Activated B cell treated with CpG ODN at 0.5 μM for 24 hours (primary cell): ENCODE measurements around the gene MYRIP. TPM values are rescaled to one million over a fixed set of nuclear protein-coding genes. Genes with fewer than 3 reads are reported as not detected.

ENCODE experiments used
- ATAC-seq: fragments of 200-7000 bp; cut with Tn5 transposase; one replicate; pipeline ENCODE4 v1.10.0; 2021; ENCODE audit warnings: low read depth, mild to moderate bottlenecking, moderate library complexity
- CTCF ChIA-PET: fragments of 350-600 bp; sonication (Branson Sonifier 250); formaldehyde crosslinking; loops from one replicate; lab custom pipeline; 2021; ENCODE audit warnings: antibody characterized with exemption; lab: Charles Lee
- POLR2A ChIA-PET: fragments of 350-600 bp; sonication (Branson Sonifier 250); formaldehyde crosslinking; loops from one replicate; lab custom pipeline; 2021; ENCODE audit warnings: antibody characterized with exemption; lab: Charles Lee
- DNase-seq: peaks from one replicate; pipeline ENCODE4 v3.0.0; 2022
- H3K27ac Mint-ChIP-seq: one replicate; pipeline ENCODE4 v1.8.0; 2020; ENCODE audit warnings: mixed read lengths
- H3K27me3 Mint-ChIP-seq: one replicate; pipeline ENCODE4 v1.8.0; 2021; ENCODE audit warnings: mixed read lengths
- H3K36me3 Mint-ChIP-seq: one replicate; pipeline ENCODE4 v1.8.0; 2021; ENCODE audit warnings: low read depth, mixed read lengths
- H3K4me1 Mint-ChIP-seq: one replicate; pipeline ENCODE4 v1.8.0; 2021; ENCODE audit warnings: mixed read lengths
- H3K4me3 Mint-ChIP-seq: one replicate; pipeline ENCODE4 v1.8.0; 2020; ENCODE audit warnings: mild to moderate bottlenecking, mixed read lengths
- H3K9me3 Mint-ChIP-seq: one replicate; pipeline ENCODE4 v1.8.0; 2020; ENCODE audit warnings: mixed read lengths
- intact Hi-C: fragments of 100-400 bp; cut with micrococcal nuclease; formaldehyde crosslinking; loops from one replicate; pipeline ENCODE4 v1.15.1; 2024
- total RNA-seq: library from RNA; stranded (reverse); gene quantifications from 2 replicates; pipeline ENCODE4 v1.2.3, GENCODE V29; 2022
- TF ChIP-seq, protein P1 (sequence below): fragments of 200-600 bp; IDR thresholded peaks from one replicate; pipeline ENCODE4 v1.8.0; 2022; ENCODE audit warnings: antibody characterized with exemption, mild to moderate bottlenecking

Gene MYRIP
- total RNA-seq, 1 donor from 2014 or later = 0.20 TPM

DNA sequence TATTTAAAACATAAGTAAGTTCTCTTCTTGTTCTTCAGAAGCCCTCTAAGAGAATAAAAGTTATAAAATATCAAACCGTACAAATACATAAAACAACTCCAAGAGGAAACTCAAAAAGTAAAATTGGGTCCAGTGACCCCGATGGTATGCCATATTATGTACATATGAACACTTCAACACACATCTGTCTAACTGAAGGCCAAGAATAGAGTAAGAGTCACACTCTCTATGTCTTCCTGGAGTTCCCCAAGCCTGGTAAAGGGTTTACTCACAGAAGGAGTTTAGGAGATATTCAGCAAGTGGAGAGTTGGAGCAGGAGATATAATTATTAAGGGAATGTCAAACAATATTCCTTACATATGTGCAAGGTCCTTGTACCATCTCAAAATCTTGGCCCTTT, 398.8 kb downstream of the MYRIP start:
- intact Hi-C loops = no loop called here
- Mint-ChIP-seq H3K27me3 (no peaks in the 10 kb centered on the region), H3K4me1 (no peaks in the 10 kb centered on the region), H3K4me3 (no peak overlapping the region), H3K9me3 (no peaks in the 10 kb centered on the region), H3K36me3 (no peaks in the 10 kb centered on the region), H3K27ac (no peak overlapping the region)
- TF ChIP-seq, protein P1, sequence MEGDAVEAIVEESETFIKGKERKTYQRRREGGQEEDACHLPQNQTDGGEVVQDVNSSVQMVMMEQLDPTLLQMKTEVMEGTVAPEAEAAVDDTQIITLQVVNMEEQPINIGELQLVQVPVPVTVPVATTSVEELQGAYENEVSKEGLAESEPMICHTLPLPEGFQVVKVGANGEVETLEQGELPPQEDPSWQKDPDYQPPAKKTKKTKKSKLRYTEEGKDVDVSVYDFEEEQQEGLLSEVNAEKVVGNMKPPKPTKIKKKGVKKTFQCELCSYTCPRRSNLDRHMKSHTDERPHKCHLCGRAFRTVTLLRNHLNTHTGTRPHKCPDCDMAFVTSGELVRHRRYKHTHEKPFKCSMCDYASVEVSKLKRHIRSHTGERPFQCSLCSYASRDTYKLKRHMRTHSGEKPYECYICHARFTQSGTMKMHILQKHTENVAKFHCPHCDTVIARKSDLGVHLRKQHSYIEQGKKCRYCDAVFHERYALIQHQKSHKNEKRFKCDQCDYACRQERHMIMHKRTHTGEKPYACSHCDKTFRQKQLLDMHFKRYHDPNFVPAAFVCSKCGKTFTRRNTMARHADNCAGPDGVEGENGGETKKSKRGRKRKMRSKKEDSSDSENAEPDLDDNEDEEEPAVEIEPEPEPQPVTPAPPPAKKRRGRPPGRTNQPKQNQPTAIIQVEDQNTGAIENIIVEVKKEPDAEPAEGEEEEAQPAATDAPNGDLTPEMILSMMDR = no peak
- POLR2A ChIA-PET = no interaction called here
- ATAC-seq = no peak
- DNase-seq = no peak
- CTCF ChIA-PET = no interaction called here

DNA sequence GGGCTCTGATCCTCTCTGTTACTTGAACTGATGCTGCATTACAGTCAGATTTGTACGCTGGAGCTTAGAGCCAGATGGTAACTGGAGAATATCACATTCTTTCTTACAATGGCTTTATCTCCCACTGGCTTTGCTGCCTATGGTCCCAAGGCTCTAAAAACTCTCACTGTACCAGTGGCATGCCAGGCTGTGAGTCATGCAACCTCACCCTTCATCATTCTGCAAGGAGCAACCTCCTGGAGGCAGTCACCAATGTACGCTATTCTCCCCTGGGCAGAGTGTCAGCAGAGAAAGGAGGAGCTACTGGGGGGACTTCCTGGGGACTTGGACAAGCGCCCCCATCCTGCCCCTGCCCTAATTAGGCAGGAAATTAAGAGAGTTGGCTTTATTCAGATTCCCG, 402.2 kb downstream of the MYRIP start:
- CTCF ChIA-PET = no interaction called here
- no peak overlapping the region for H3K27ac Mint-ChIP-seq
- intact Hi-C loops = no loop called here
- TF ChIP-seq, protein P1 = no peak
- H3K27me3 Mint-ChIP-seq = no peaks in the 10 kb centered on the region
- H3K4me3 Mint-ChIP-seq = no peak overlapping the region
- ATAC-seq (no peak), DNase-seq (no peak)
- H3K36me3 Mint-ChIP-seq = no peaks in the 10 kb centered on the region
- no peaks in the 10 kb centered on the region for H3K9me3 Mint-ChIP-seq
- POLR2A ChIA-PET = no interaction called here
- H3K4me1 Mint-ChIP-seq = no peaks in the 10 kb centered on the region

DNA sequence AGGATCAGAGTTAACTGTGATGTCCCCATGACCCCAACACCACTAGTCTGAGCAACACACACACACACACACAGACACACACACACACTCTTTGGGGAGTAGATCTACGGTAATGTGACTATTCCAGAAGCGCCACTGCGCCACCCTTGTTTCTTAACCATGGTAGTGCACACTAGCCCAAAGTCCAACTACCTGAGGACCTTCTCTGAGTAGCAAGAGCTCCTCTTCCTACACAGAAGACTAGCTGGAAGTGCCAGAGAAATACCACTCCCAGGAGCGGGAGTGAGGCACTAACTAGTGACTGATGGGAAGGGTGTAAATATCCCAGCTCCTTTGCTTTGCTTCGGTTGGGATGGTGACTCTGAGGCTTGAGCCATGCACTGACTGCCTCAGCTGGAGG, 404.1 kb downstream of the MYRIP start:
- H3K4me1 Mint-ChIP-seq = no peaks in the 10 kb centered on the region
- POLR2A ChIA-PET = no interaction called here
- no peaks in the 10 kb centered on the region for H3K9me3 Mint-ChIP-seq
- no peaks in the 10 kb centered on the region for H3K27me3 Mint-ChIP-seq
- no peaks in the 10 kb centered on the region for H3K36me3 Mint-ChIP-seq
- H3K4me3 Mint-ChIP-seq = no peak overlapping the region
- H3K27ac Mint-ChIP-seq = no peak overlapping the region
- TF ChIP-seq, protein P1 = no peak
- ATAC-seq (no peak), DNase-seq (no peak)
- intact Hi-C loops = no loop called here
- CTCF ChIA-PET = no interaction called here

DNA sequence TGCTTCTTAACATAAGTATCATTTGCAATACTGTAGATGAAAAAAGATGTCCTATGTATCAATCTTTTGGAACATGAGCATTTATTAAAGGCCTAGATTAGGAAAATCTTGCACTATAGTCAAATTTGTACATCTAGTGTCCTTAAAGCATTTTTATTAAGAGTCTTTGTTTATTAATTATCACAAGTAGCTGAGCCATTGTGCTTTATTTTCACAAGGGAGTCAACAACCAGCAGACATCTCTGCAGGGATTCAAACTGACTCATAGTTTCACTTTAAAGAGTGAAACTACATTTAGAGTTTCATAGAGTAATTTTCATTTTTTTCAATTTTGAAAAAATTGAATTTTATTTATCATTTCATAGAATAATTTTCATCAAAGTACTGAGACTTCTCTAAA, 405.6 kb downstream of the MYRIP start:
- H3K4me1 Mint-ChIP-seq = no peaks in the 10 kb centered on the region
- POLR2A ChIA-PET = no interaction called here
- TF ChIP-seq, protein P1 = no peak
- H3K36me3 Mint-ChIP-seq = no peaks in the 10 kb centered on the region
- no peaks in the 10 kb centered on the region for H3K27me3 Mint-ChIP-seq
- DNase-seq (no peak), ATAC-seq (no peak)
- H3K4me3 Mint-ChIP-seq = no peak overlapping the region
- CTCF ChIA-PET = no interaction called here
- H3K9me3 Mint-ChIP-seq = no peaks in the 10 kb centered on the region
- intact Hi-C loops = no loop called here
- no peak overlapping the region for H3K27ac Mint-ChIP-seq

DNA sequence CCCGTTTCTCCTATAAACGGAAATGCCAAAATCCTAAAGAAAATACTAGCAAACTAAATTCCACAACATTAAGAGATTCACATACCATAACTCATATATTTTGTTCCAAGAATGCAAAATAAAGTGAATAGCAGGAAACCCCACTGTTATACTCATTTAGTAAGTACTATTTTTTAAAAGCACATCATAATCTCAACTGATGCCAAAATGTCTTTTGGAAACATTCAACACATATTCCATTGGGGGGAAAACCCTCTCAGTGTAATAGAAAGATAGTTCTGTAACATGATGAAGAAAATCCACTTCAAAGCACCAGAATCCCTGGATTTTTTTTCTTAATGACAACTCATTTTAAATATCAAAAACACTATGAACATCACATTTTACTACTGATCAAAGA, 407.1 kb downstream of the MYRIP start:
- ATAC-seq = no peak
- ChIA-PET POLR2A (no interaction called here), CTCF (no interaction called here)
- Mint-ChIP-seq H3K27ac (no peak overlapping the region), H3K27me3 (no peaks in the 10 kb centered on the region), H3K9me3 (peaks cover 4% of the 10 kb centered on the region), H3K4me1 (no peaks in the 10 kb centered on the region), H3K36me3 (no peaks in the 10 kb centered on the region), H3K4me3 (no peak overlapping the region)
- intact Hi-C loops = no loop called here
- TF ChIP-seq, protein P1 = no peak
- DNase-seq = no peak
